ENCODE measurements around the gene UNC13C.

UNC13C gene

DNA sequence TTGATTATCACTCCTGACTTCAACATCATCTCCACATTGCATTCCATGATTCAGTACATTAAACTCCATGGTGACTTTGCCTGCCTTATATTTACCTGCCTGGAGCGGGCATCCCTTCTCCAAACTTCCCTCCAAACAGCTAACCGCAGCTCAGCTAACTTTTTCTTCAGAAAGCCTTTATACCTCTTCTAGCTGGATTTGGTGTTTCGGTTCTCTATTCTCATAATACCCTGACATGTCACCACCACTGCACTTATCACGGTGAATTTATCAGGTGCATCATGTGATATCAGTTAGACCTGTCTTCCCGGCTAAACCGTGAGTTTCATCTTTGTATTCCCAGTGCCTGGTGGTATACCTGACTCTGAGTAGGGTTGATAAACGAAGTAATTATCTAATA is 367.6 kb downstream of the UNC13C start:
- H3K9me3 ChIP-seq (ENCODE audit: control insufficient read depth, low read length) = no peaks in the 10 kb centered on the region
- WGBS, 2 experiments (ENCODE audit: insufficient coverage in 2 of 2) = 83 to 91% methylated on average over 3 of the region's 7 CpGs
- H3K27ac ChIP-seq (ENCODE audit: low read depth, low read length, severe bottlenecking) = no peak overlapping the region
- H3K36me3 ChIP-seq (ENCODE audit: control insufficient read depth, insufficient read depth, low read length) = no peaks in the 10 kb centered on the region
- H3K4me3 ChIP-seq (ENCODE audit: extremely low read depth, insufficient read depth, low read length, poor library complexity, severe bottlenecking) = no peak overlapping the region
- H3K4me1 ChIP-seq (ENCODE audit: control insufficient read depth, insufficient read depth, low read length, poor library complexity, severe bottlenecking) = no peaks in the 10 kb centered on the region

GRCh38 chr15:54347082-54347827 is 369.0 kb downstream of the UNC13C start:
- 73% methylated on average over 2 of the region's 3 CpGs; no CpG with 5 or more reads in 1 of the 2 experiments for WGBS, 2 experiments (ENCODE audit: insufficient coverage in 2 of 2)
- H3K4me3 ChIP-seq (ENCODE audit: extremely low read depth, insufficient read depth, low read length, poor library complexity, severe bottlenecking) = no peak overlapping the region
- H3K4me1 ChIP-seq (ENCODE audit: control insufficient read depth, insufficient read depth, low read length, poor library complexity, severe bottlenecking) = no peaks in the 10 kb centered on the region
- no peak overlapping the region for H3K27ac ChIP-seq (ENCODE audit: low read depth, low read length, severe bottlenecking)
- H3K9me3 ChIP-seq (ENCODE audit: control insufficient read depth, low read length) = no peaks in the 10 kb centered on the region
- no peaks in the 10 kb centered on the region for H3K36me3 ChIP-seq (ENCODE audit: control insufficient read depth, insufficient read depth, low read length)

- Histone ChIP-seq H3K4me1 (ENCODE audit: control insufficient read depth, insufficient read depth, low read length, poor library complexity, severe bottlenecking) (no peaks in the 10 kb centered on the region), H3K27ac (ENCODE audit: low read depth, low read length, severe bottlenecking) (no peak overlapping the region), H3K36me3 (ENCODE audit: control insufficient read depth, insufficient read depth, low read length) (no peaks in the 10 kb centered on the region), H3K9me3 (ENCODE audit: control insufficient read depth, low read length) (no peaks in the 10 kb centered on the region), H3K4me3 (ENCODE audit: extremely low read depth, insufficient read depth, low read length, poor library complexity, severe bottlenecking) (no peak overlapping the region)
- WGBS, 2 experiments (ENCODE audit: insufficient coverage in 2 of 2) = 72% methylated on average over 2 of the region's 2 CpGs; no CpG with 5 or more reads in 1 of the 2 experiments
Observed at GRCh38 chr15:54353726-54354125, 375.5 kb downstream of the UNC13C start.

DNA sequence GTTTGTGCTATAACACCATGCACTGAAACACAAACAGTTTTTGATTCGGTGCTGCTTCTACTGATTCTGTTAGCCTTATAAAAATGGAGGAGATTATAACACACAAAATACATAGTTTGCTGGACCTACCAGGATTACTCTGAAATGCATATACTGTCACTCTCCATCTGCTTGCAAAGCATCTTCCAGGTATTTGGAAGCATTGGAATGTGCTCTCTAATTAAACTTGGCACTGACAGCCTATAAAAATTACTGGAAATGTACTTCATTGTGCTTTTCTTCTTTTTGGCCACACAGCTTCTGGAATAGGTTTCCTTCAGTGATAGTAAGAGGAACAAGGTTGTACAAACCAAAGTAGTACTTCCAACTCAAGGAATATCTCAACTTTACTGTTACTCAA is 376.1 kb downstream of the UNC13C start:
- no peaks in the 10 kb centered on the region for H3K36me3 ChIP-seq (ENCODE audit: control insufficient read depth, insufficient read depth, low read length)
- no peak overlapping the region for H3K4me3 ChIP-seq (ENCODE audit: extremely low read depth, insufficient read depth, low read length, poor library complexity, severe bottlenecking)
- H3K9me3 ChIP-seq (ENCODE audit: control insufficient read depth, low read length) = no peaks in the 10 kb centered on the region
- H3K27ac ChIP-seq (ENCODE audit: low read depth, low read length, severe bottlenecking) = no peak overlapping the region
- H3K4me1 ChIP-seq (ENCODE audit: control insufficient read depth, insufficient read depth, low read length, poor library complexity, severe bottlenecking) = no peaks in the 10 kb centered on the region
- WGBS, 2 experiments (ENCODE audit: insufficient coverage in 2 of 2) = 83% methylated on average over 1 of the region's 1 CpG; no CpG with 5 or more reads in 1 of the 2 experiments

GRCh38 chr15:54364961-54365360 is 386.7 kb downstream of the UNC13C start:
- 0% methylated on average over 1 of the region's 3 CpGs for WGBS, 2 experiments (ENCODE audit: insufficient coverage in 2 of 2)

GRCh38 chr15:54373332-54373731 is 395.1 kb downstream of the UNC13C start:
- 83 to 94% methylated on average over 2 of the region's 2 CpGs for WGBS, 2 experiments (ENCODE audit: insufficient coverage in 2 of 2)
- no peaks in the 10 kb centered on the region for H3K4me1 ChIP-seq (ENCODE audit: control insufficient read depth, insufficient read depth, low read length, poor library complexity, severe bottlenecking)
- H3K36me3 ChIP-seq (ENCODE audit: control insufficient read depth, insufficient read depth, low read length) = no peaks in the 10 kb centered on the region

More at GRCh38 chr15:54364961-54365360, 386.7 kb downstream of the UNC13C start:
- Histone ChIP-seq H3K36me3 (ENCODE audit: control insufficient read depth, insufficient read depth, low read length) (no peaks in the 10 kb centered on the region), H3K4me3 (ENCODE audit: extremely low read depth, insufficient read depth, low read length, poor library complexity, severe bottlenecking) (no peak overlapping the region), H3K4me1 (ENCODE audit: control insufficient read depth, insufficient read depth, low read length, poor library complexity, severe bottlenecking) (no peaks in the 10 kb centered on the region), H3K27ac (ENCODE audit: low read depth, low read length, severe bottlenecking) (no peak overlapping the region), H3K9me3 (ENCODE audit: control insufficient read depth, low read length) (no peaks in the 10 kb centered on the region)

GRCh38 chr15:54374184-54374952 is 396.1 kb downstream of the UNC13C start:
- Histone ChIP-seq H3K9me3 (ENCODE audit: control insufficient read depth, low read length) (no peaks in the 10 kb centered on the region), H3K4me1 (ENCODE audit: control insufficient read depth, insufficient read depth, low read length, poor library complexity, severe bottlenecking) (no peaks in the 10 kb centered on the region), H3K4me3 (ENCODE audit: extremely low read depth, insufficient read depth, low read length, poor library complexity, severe bottlenecking) (no peak overlapping the region), H3K36me3 (ENCODE audit: control insufficient read depth, insufficient read depth, low read length) (no peaks in the 10 kb centered on the region), H3K27ac (ENCODE audit: low read depth, low read length, severe bottlenecking) (no peak overlapping the region)
- 85 to 90% methylated on average over 3 to 4 of the region's 5 CpGs for WGBS, 2 experiments (ENCODE audit: insufficient coverage in 2 of 2)

More at GRCh38 chr15:54373332-54373731, 395.1 kb downstream of the UNC13C start:
- Histone ChIP-seq H3K4me3 (ENCODE audit: extremely low read depth, insufficient read depth, low read length, poor library complexity, severe bottlenecking) (no peak overlapping the region), H3K9me3 (ENCODE audit: control insufficient read depth, low read length) (no peaks in the 10 kb centered on the region), H3K27ac (ENCODE audit: low read depth, low read length, severe bottlenecking) (no peak overlapping the region)

DNA sequence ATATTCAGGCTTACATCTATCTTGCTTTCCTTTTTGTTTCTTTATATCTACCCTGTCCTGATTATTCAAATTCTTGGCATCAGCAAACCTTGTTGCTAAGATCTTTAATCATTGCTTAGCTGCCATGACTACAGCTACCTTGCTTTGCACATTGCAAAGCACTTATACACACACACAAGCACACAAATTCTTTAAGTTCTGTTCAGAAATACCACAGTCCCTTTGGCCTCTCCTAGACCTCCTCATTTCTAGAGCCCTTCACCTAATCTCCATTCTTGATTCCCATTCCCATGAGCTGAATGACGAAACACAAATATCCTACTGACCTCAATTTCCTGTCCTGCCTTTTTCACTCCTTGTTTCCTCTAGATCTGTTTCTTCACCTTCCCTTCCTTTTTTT is 409.6 kb downstream of the UNC13C start:
- Histone ChIP-seq H3K36me3 (ENCODE audit: control insufficient read depth, insufficient read depth, low read length) (no peaks in the 10 kb centered on the region), H3K4me3 (ENCODE audit: extremely low read depth, insufficient read depth, low read length, poor library complexity, severe bottlenecking) (no peak overlapping the region), H3K4me1 (ENCODE audit: control insufficient read depth, insufficient read depth, low read length, poor library complexity, severe bottlenecking) (no peaks in the 10 kb centered on the region), H3K9me3 (ENCODE audit: control insufficient read depth, low read length) (no peaks in the 10 kb centered on the region), H3K27ac (ENCODE audit: low read depth, low read length, severe bottlenecking) (no peak overlapping the region)
- WGBS, 2 experiments (ENCODE audit: insufficient coverage in 2 of 2) = 93% methylated on average over 1 of the region's 1 CpG; no CpG with 5 or more reads in 1 of the 2 experiments

DNA sequence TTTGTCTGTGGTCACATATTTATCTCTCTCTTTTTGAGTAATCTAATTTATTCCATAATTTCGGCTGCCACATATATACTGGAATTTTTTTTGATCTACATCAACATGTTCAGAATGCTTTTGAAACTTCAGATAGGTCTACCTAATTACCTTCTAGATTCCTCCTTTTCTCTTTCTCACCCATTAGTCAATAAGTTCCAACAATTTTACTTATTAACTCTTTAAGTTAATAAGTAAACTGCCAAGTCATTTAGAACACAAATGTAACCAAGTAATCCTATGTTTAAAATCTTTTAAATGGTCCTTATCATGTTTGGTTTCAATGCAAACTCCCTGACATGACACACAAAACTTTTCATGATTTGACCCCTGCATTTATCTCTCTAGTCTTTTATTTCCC is 410.5 kb downstream of the UNC13C start:
- no peaks in the 10 kb centered on the region for H3K4me1 ChIP-seq (ENCODE audit: control insufficient read depth, insufficient read depth, low read length, poor library complexity, severe bottlenecking)
- H3K9me3 ChIP-seq (ENCODE audit: control insufficient read depth, low read length) = no peaks in the 10 kb centered on the region
- H3K4me3 ChIP-seq (ENCODE audit: extremely low read depth, insufficient read depth, low read length, poor library complexity, severe bottlenecking) = no peak overlapping the region
- H3K36me3 ChIP-seq (ENCODE audit: control insufficient read depth, insufficient read depth, low read length) = no peaks in the 10 kb centered on the region
- WGBS, 2 experiments (ENCODE audit: insufficient coverage in 2 of 2) = 100% methylated on average over 1 of the region's 1 CpG; no CpG with 5 or more reads in 1 of the 2 experiments
- no peak overlapping the region for H3K27ac ChIP-seq (ENCODE audit: low read depth, low read length, severe bottlenecking)

DNA sequence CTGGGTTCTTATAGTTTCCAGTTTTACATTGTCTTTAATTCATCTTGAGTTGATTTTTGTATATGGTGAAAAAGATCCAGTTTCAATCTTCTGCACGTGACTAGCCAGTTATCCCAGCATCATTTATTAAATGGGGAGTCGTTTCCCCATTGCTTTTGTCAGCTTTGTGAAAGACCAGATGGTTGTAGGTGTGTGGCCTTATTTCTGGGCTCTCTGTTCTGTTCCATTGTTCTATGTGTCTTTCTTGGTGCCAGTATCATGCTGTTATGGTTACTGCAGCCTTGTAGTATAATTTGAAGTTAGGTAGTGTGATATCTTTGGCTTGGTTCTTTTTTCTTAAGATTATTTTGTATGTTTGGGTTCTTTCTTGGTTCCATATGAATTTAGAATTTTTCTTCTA is 432.2 kb downstream of the UNC13C start:
- no peaks in the 10 kb centered on the region for H3K36me3 ChIP-seq (ENCODE audit: control insufficient read depth, insufficient read depth, low read length)
- 80% methylated on average over 1 of the region's 2 CpGs; no CpG with 5 or more reads in 1 of the 2 experiments for WGBS, 2 experiments (ENCODE audit: insufficient coverage in 2 of 2)
- no peak overlapping the region for H3K27ac ChIP-seq (ENCODE audit: low read depth, low read length, severe bottlenecking)
- no peaks in the 10 kb centered on the region for H3K9me3 ChIP-seq (ENCODE audit: control insufficient read depth, low read length)
- no peak overlapping the region for H3K4me3 ChIP-seq (ENCODE audit: extremely low read depth, insufficient read depth, low read length, poor library complexity, severe bottlenecking)
- no peaks in the 10 kb centered on the region for H3K4me1 ChIP-seq (ENCODE audit: control insufficient read depth, insufficient read depth, low read length, poor library complexity, severe bottlenecking)

DNA sequence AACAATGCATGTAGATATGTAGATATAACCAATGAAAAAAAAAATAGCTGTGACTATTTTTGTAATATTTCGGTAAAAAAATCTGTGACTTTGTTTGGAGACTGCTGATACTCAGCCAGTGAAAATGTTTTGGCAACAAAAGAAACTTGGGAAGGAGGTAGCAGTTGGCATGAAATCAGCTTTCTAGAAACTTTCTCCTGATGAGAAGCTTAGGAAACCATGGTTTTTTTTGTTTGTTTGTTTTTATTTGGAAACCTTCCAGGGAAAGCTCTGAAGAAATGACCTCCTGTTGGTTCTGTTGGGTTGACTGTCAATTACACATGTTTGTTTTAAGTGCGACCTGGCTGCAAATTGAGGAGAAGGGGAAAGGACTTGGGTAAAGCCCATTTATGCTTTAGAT is 445.9 kb downstream of the UNC13C start:
- WGBS, 2 experiments (ENCODE audit: insufficient coverage in 2 of 2) = 82 to 89% methylated on average over 1 of the region's 2 CpGs
- no peak overlapping the region for H3K4me3 ChIP-seq (ENCODE audit: extremely low read depth, insufficient read depth, low read length, poor library complexity, severe bottlenecking)
- H3K27ac ChIP-seq (ENCODE audit: low read depth, low read length, severe bottlenecking) = no peak overlapping the region
- H3K36me3 ChIP-seq (ENCODE audit: control insufficient read depth, insufficient read depth, low read length) = no peaks in the 10 kb centered on the region
- H3K9me3 ChIP-seq (ENCODE audit: control insufficient read depth, low read length) = no peaks in the 10 kb centered on the region
- no peaks in the 10 kb centered on the region for H3K4me1 ChIP-seq (ENCODE audit: control insufficient read depth, insufficient read depth, low read length, poor library complexity, severe bottlenecking)
